CD14-positive monocyte (primary cell): ENCODE measurements around the gene JAML. TPM values are rescaled to one million over a fixed set of nuclear protein-coding genes. Genes with fewer than 3 reads are reported as not detected.

Experiments
- DNase-seq, 3 donors: peaks; one replicate each; pipeline ENCODE4 v3.0.0-alpha.2; 2011 to 2022
- H2AFZ ChIP-seq: 2 replicates; pipeline ENCODE4 v1.6.0; 2012; ENCODE audit warnings: mild to moderate bottlenecking, low read depth, low read length, inconsistent platforms; ENCODE audit not compliant: insufficient read depth, poor library complexity, severe bottlenecking
- H3K27ac ChIP-seq, 2 donors: 1 replicate in 1 of 2; 2 replicates in 1 of 2; pipeline ENCODE4 v1.5.1; 2012 to 2013; ENCODE audit warnings: low read length in 2 of 2, control low read depth in 1 of 2, inconsistent platforms in 1 of 2, low read depth in 1 of 2, mild to moderate bottlenecking in 1 of 2
- H3K27me3 ChIP-seq, 2 donors: one replicate each; pipeline versions ENCODE4 v1.6.0 to v1.6.1; 2011 to 2013; ENCODE audit warnings: low read length in 2 of 2; ENCODE audit not compliant: control insufficient read depth in 2 of 2, insufficient read depth in 2 of 2
- H3K36me3 ChIP-seq, 2 donors: replicated peaks in 1 of 2; 1 replicate in 1 of 2; 2 replicates in 1 of 2; pipeline versions ENCODE4 v1.5.1 to v1.6.1; 2012 to 2013; ENCODE audit warnings: low read length in 2 of 2, control low read depth in 1 of 2, inconsistent platforms in 1 of 2, mild to moderate bottlenecking in 1 of 2; ENCODE audit not compliant: insufficient read depth in 2 of 2, control insufficient read depth in 1 of 2
- H3K4me1 ChIP-seq, 2 donors: 1 replicate in 1 of 2; 2 replicates in 1 of 2; pipeline versions ENCODE4 v1.5.1 to v1.6.1; 2012 to 2013; ENCODE audit warnings: low read length in 2 of 2, control low read depth in 1 of 2, inconsistent platforms in 1 of 2, mild to moderate bottlenecking in 1 of 2, moderate library complexity in 1 of 2; ENCODE audit not compliant: insufficient read depth in 2 of 2, control insufficient read depth in 1 of 2
- H3K4me2 ChIP-seq: replicated peaks from 2 replicates; pipeline ENCODE3; 2012; ENCODE audit warnings: low read length, moderate library complexity, mild to moderate bottlenecking; ENCODE audit not compliant: poor library complexity, severe bottlenecking; ENCODE audit errors: extremely low read depth
- H3K4me3 ChIP-seq, 3 experiments: fragments of 200-600 bp in 1 of 3; sonication (generic) in 1 of 3; replicated peaks in 1 of 3; 1 replicate in 2 of 3; 2 replicates in 1 of 3; pipeline ENCODE4 v1.5.1; 2011 to 2013; ENCODE audit warnings: low read length in 3 of 3, mild to moderate bottlenecking in 3 of 3, control low read depth in 2 of 3, low read depth in 2 of 3, inconsistent platforms in 1 of 3, moderate library complexity in 1 of 3
- H3K79me2 ChIP-seq: 2 replicates; pipeline ENCODE4 v1.6.0; 2012; ENCODE audit warnings: mild to moderate bottlenecking, control low read depth, inconsistent platforms, low read length, moderate library complexity; ENCODE audit not compliant: insufficient read depth
- H3K9ac ChIP-seq: 2 replicates; pipeline ENCODE4 v1.6.0; 2017; ENCODE audit warnings: low read length, mild to moderate bottlenecking; ENCODE audit not compliant: insufficient read depth, poor library complexity, severe bottlenecking
- H3K9me3 ChIP-seq, 2 donors: replicated peaks in 1 of 2; 1 replicate in 1 of 2; 2 replicates in 1 of 2; pipeline versions ENCODE4 v1.5.1 to v1.6.1; 2012 to 2013; ENCODE audit warnings: low read length in 2 of 2, control low read depth in 1 of 2; ENCODE audit not compliant: control insufficient read depth in 1 of 2, insufficient read depth in 1 of 2
- H4K20me1 ChIP-seq: 2 replicates; pipeline ENCODE4 v1.6.0; 2012; ENCODE audit warnings: mild to moderate bottlenecking, low read length, control low read depth, moderate library complexity; ENCODE audit not compliant: insufficient read depth
- H3K27ac Mint-ChIP-seq, 7 donors: one replicate each; pipeline ENCODE4 v1.8.0; 2020; ENCODE audit warnings: mild to moderate bottlenecking in 7 of 7, mixed read lengths in 7 of 7, moderate library complexity in 6 of 7, inconsistent platforms in 2 of 7
- H3K27me3 Mint-ChIP-seq, 3 donors: one replicate each; pipeline ENCODE4 v1.8.0; 2021 to 2022; ENCODE audit warnings: low read depth in 3 of 3, mild to moderate bottlenecking in 3 of 3, mixed read lengths in 3 of 3, moderate library complexity in 3 of 3, inconsistent platforms in 1 of 3
- H3K36me3 Mint-ChIP-seq, 2 donors: one replicate each; pipeline ENCODE4 v1.8.0; 2020; ENCODE audit warnings: mixed read lengths in 2 of 2, inconsistent platforms in 1 of 2, mild to moderate bottlenecking in 1 of 2
- H3K4me1 Mint-ChIP-seq: one replicate; pipeline ENCODE4 v1.8.0; 2020; ENCODE audit warnings: mild to moderate bottlenecking, mixed read lengths
- H3K4me3 Mint-ChIP-seq, 2 donors: one replicate each; pipeline ENCODE4 v1.8.0; 2020; ENCODE audit warnings: mild to moderate bottlenecking in 2 of 2, mixed read lengths in 2 of 2, moderate library complexity in 1 of 2
- H3K9me3 Mint-ChIP-seq, 7 donors: one replicate each; pipeline ENCODE4 v1.8.0; 2020 to 2022; ENCODE audit warnings: mixed read lengths in 7 of 7, mild to moderate bottlenecking in 6 of 7, moderate library complexity in 6 of 7, inconsistent platforms in 2 of 7
- CTCF ChIP-seq: fragments of 200-600 bp; IDR thresholded peaks from one replicate; pipeline ENCODE4 v1.8.0; 2022; ENCODE audit warnings: antibody characterized with exemption, mild to moderate bottlenecking
- WGBS: methylation state at CpG from one replicate; pipeline ENCODE4 v1.1.5; 2013; ENCODE audit warnings: missing lambda C conversion rate; ENCODE audit not compliant: insufficient coverage; 5-methylcytosine and 5-hydroxymethylcytosine counted together
- intact Hi-C, 2 donors: fragments of 100-400 bp; cut with micrococcal nuclease; formaldehyde crosslinking; loops; one replicate each; pipeline versions ENCODE4 v1.15.0 to v1.15.1; 2023
- polyA plus RNA-seq, 3 donors: library from polyadenylated mRNA; depleted of rRNA in 1 of 3; unstranded in 2 of 3; stranded (reverse) in 1 of 3; fragments of 300-500 nt in 2 of 3; fragments of >200 nt in 1 of 3; fragmentation: Illumina TruSeq in 2 of 3; gene quantifications; 1 replicate in 2 of 3; 2 replicates in 1 of 3; pipeline ENCODE4 v1.2.3, GENCODE V29; 2012 to 2021

The JAML gene
- polyA plus RNA-seq, 3 donors = 316 to 968 (median 748) TPM

GRCh38 chr11:118171269-118172062, 53.3 kb downstream of the JAML start:
- intact Hi-C loops = no loop called here
- no peak overlapping the region for H3K27ac ChIP-seq
- peaks cover 14 to 19% (median 14%) of the 10 kb centered on the region in 3 donors for H3K27me3 Mint-ChIP-seq
- H3K4me1 ChIP-seq = peaks cover 18 to 22% of the 10 kb centered on the region in 2 donors
- peak; percentile 96 for TF ChIP-seq CTCF
- H3K4me3 Mint-ChIP-seq = no peak overlapping the region
- no peaks in the 10 kb centered on the region for H3K27me3 ChIP-seq
- peak; percentile 53 to 69 (median 65) for DNase-seq
- H4K20me1 ChIP-seq = no peaks in the 10 kb centered on the region
- 14% methylated on average over 20 of the region's 29 CpGs for WGBS
- no peaks in the 10 kb centered on the region for H3K36me3 ChIP-seq
- no peaks in the 10 kb centered on the region for H3K36me3 Mint-ChIP-seq
- H3K27ac Mint-ChIP-seq = no peak overlapping the region
- H3K4me1 Mint-ChIP-seq = peaks cover 26% of the 10 kb centered on the region
- H3K4me2 ChIP-seq = no peak overlapping the region
- no peak overlapping the region for H3K4me3 ChIP-seq
- no peaks in the 10 kb centered on the region for H3K79me2 ChIP-seq
- peak overlapping the region; percentile 25 for H2AFZ ChIP-seq
- H3K9me3 ChIP-seq = no peaks in the 10 kb centered on the region
- no peak overlapping the region for H3K9ac ChIP-seq
- H3K9me3 Mint-ChIP-seq = no peaks in the 10 kb centered on the region

GRCh38 chr11:118170882-118171268, 53.9 kb downstream of the JAML start:
- Histone ChIP-seq H3K27ac (no peak overlapping the region), H3K9ac (no peak overlapping the region), H3K4me2 (no peak overlapping the region), H3K9me3 (no peaks in the 10 kb centered on the region), H2AFZ (no peak overlapping the region), H3K27me3 (no peaks in the 10 kb centered on the region), H3K36me3 (no peaks in the 10 kb centered on the region), H3K4me3 (no peak overlapping the region), H4K20me1 (no peaks in the 10 kb centered on the region), H3K79me2 (no peaks in the 10 kb centered on the region), H3K4me1 (peaks cover 18 to 22% of the 10 kb centered on the region in 2 donors)
- H3K9me3 Mint-ChIP-seq = no peaks in the 10 kb centered on the region
- peaks cover 11 to 17% (median 15%) of the 10 kb centered on the region in 3 donors for H3K27me3 Mint-ChIP-seq
- WGBS = 86% methylated on average over 6 of the region's 8 CpGs
- H3K27ac Mint-ChIP-seq = no peak overlapping the region
- no peaks in the 10 kb centered on the region for H3K36me3 Mint-ChIP-seq
- no peak for DNase-seq
- TF ChIP-seq CTCF = no peak
- intact Hi-C loops = no loop called here
- H3K4me3 Mint-ChIP-seq = no peak overlapping the region
- H3K4me1 Mint-ChIP-seq = peaks cover 21% of the 10 kb centered on the region
